CD14-positive monocyte (primary cell): ENCODE results near the gene TBX18. TPM values are rescaled to one million over a fixed set of nuclear protein-coding genes. Genes with fewer than 3 reads are reported as not detected.

Experiments used
- DNase-seq, 3 donors: peaks; one replicate each; pipeline ENCODE4 v3.0.0-alpha.2; 2011 to 2022
- H2AFZ ChIP-seq: 2 replicates; pipeline ENCODE4 v1.6.0; 2012; ENCODE audit warnings: mild to moderate bottlenecking, low read depth, low read length, inconsistent platforms; ENCODE audit not compliant: insufficient read depth, poor library complexity, severe bottlenecking
- H3K27ac ChIP-seq, 2 donors: 1 replicate in 1 of 2; 2 replicates in 1 of 2; pipeline ENCODE4 v1.5.1; 2012 to 2013; ENCODE audit warnings: low read length in 2 of 2, control low read depth in 1 of 2, inconsistent platforms in 1 of 2, low read depth in 1 of 2, mild to moderate bottlenecking in 1 of 2
- H3K27me3 ChIP-seq, 2 donors: one replicate each; pipeline versions ENCODE4 v1.6.0 to v1.6.1; 2011 to 2013; ENCODE audit warnings: low read length in 2 of 2; ENCODE audit not compliant: control insufficient read depth in 2 of 2, insufficient read depth in 2 of 2
- H3K36me3 ChIP-seq, 2 donors: replicated peaks in 1 of 2; 1 replicate in 1 of 2; 2 replicates in 1 of 2; pipeline versions ENCODE4 v1.5.1 to v1.6.1; 2012 to 2013; ENCODE audit warnings: low read length in 2 of 2, control low read depth in 1 of 2, inconsistent platforms in 1 of 2, mild to moderate bottlenecking in 1 of 2; ENCODE audit not compliant: insufficient read depth in 2 of 2, control insufficient read depth in 1 of 2
- H3K4me1 ChIP-seq, 2 donors: 1 replicate in 1 of 2; 2 replicates in 1 of 2; pipeline versions ENCODE4 v1.5.1 to v1.6.1; 2012 to 2013; ENCODE audit warnings: low read length in 2 of 2, control low read depth in 1 of 2, inconsistent platforms in 1 of 2, mild to moderate bottlenecking in 1 of 2, moderate library complexity in 1 of 2; ENCODE audit not compliant: insufficient read depth in 2 of 2, control insufficient read depth in 1 of 2
- H3K4me2 ChIP-seq: replicated peaks from 2 replicates; pipeline ENCODE3; 2012; ENCODE audit warnings: low read length, moderate library complexity, mild to moderate bottlenecking; ENCODE audit not compliant: poor library complexity, severe bottlenecking; ENCODE audit errors: extremely low read depth
- H3K4me3 ChIP-seq, 3 experiments: fragments of 200-600 bp in 1 of 3; sonication (generic) in 1 of 3; replicated peaks in 1 of 3; 1 replicate in 2 of 3; 2 replicates in 1 of 3; pipeline ENCODE4 v1.5.1; 2011 to 2013; ENCODE audit warnings: low read length in 3 of 3, mild to moderate bottlenecking in 3 of 3, control low read depth in 2 of 3, low read depth in 2 of 3, inconsistent platforms in 1 of 3, moderate library complexity in 1 of 3
- H3K79me2 ChIP-seq: 2 replicates; pipeline ENCODE4 v1.6.0; 2012; ENCODE audit warnings: mild to moderate bottlenecking, control low read depth, inconsistent platforms, low read length, moderate library complexity; ENCODE audit not compliant: insufficient read depth
- H3K9ac ChIP-seq: 2 replicates; pipeline ENCODE4 v1.6.0; 2017; ENCODE audit warnings: low read length, mild to moderate bottlenecking; ENCODE audit not compliant: insufficient read depth, poor library complexity, severe bottlenecking
- H3K9me3 ChIP-seq, 2 donors: replicated peaks in 1 of 2; 1 replicate in 1 of 2; 2 replicates in 1 of 2; pipeline versions ENCODE4 v1.5.1 to v1.6.1; 2012 to 2013; ENCODE audit warnings: low read length in 2 of 2, control low read depth in 1 of 2; ENCODE audit not compliant: control insufficient read depth in 1 of 2, insufficient read depth in 1 of 2
- H4K20me1 ChIP-seq: 2 replicates; pipeline ENCODE4 v1.6.0; 2012; ENCODE audit warnings: mild to moderate bottlenecking, low read length, control low read depth, moderate library complexity; ENCODE audit not compliant: insufficient read depth
- H3K27ac Mint-ChIP-seq, 7 donors: one replicate each; pipeline ENCODE4 v1.8.0; 2020; ENCODE audit warnings: mild to moderate bottlenecking in 7 of 7, mixed read lengths in 7 of 7, moderate library complexity in 6 of 7, inconsistent platforms in 2 of 7
- H3K27me3 Mint-ChIP-seq, 3 donors: one replicate each; pipeline ENCODE4 v1.8.0; 2021 to 2022; ENCODE audit warnings: low read depth in 3 of 3, mild to moderate bottlenecking in 3 of 3, mixed read lengths in 3 of 3, moderate library complexity in 3 of 3, inconsistent platforms in 1 of 3
- H3K36me3 Mint-ChIP-seq, 2 donors: one replicate each; pipeline ENCODE4 v1.8.0; 2020; ENCODE audit warnings: mixed read lengths in 2 of 2, inconsistent platforms in 1 of 2, mild to moderate bottlenecking in 1 of 2
- H3K4me1 Mint-ChIP-seq: one replicate; pipeline ENCODE4 v1.8.0; 2020; ENCODE audit warnings: mild to moderate bottlenecking, mixed read lengths
- H3K4me3 Mint-ChIP-seq, 2 donors: one replicate each; pipeline ENCODE4 v1.8.0; 2020; ENCODE audit warnings: mild to moderate bottlenecking in 2 of 2, mixed read lengths in 2 of 2, moderate library complexity in 1 of 2
- H3K9me3 Mint-ChIP-seq, 7 donors: one replicate each; pipeline ENCODE4 v1.8.0; 2020 to 2022; ENCODE audit warnings: mixed read lengths in 7 of 7, mild to moderate bottlenecking in 6 of 7, moderate library complexity in 6 of 7, inconsistent platforms in 2 of 7
- WGBS: methylation state at CpG from one replicate; pipeline ENCODE4 v1.1.5; 2013; ENCODE audit warnings: missing lambda C conversion rate; ENCODE audit not compliant: insufficient coverage; 5-methylcytosine and 5-hydroxymethylcytosine counted together
- intact Hi-C, 2 donors: fragments of 100-400 bp; cut with micrococcal nuclease; formaldehyde crosslinking; loops; one replicate each; pipeline versions ENCODE4 v1.15.0 to v1.15.1; 2023
- polyA plus RNA-seq, 3 donors: library from polyadenylated mRNA; depleted of rRNA in 1 of 3; unstranded in 2 of 3; stranded (reverse) in 1 of 3; fragments of 300-500 nt in 2 of 3; fragments of >200 nt in 1 of 3; fragmentation: Illumina TruSeq in 2 of 3; gene quantifications; 1 replicate in 2 of 3; 2 replicates in 1 of 3; pipeline ENCODE4 v1.2.3, GENCODE V29; 2012 to 2021
- TF ChIP-seq, protein P1 (sequence below): fragments of 200-600 bp; IDR thresholded peaks from one replicate; pipeline ENCODE4 v1.8.0; 2022; ENCODE audit warnings: antibody characterized with exemption, mild to moderate bottlenecking

TBX18 gene
- polyA plus RNA-seq, 3 donors: 0.01 TPM; not detected in 2

DNA sequence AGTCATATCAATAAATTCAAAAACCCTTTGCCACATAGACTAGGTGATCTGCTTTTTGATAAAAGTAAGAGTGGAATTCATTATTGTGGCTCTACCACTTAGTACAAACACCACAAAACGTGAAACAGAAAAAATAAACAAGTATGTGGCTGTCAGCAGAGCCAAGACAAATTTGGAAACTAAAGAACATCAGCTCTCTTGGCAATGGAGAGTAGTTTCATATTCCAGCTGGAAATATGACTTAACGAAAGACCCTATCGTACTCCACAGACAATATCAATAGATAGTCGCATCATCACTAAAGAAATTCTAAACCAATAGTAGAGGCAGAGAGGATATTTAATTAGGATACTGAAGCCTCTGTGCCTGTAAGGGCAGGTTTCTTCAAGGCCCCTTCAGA lies 20.8 kb downstream of the TBX18 start:
- Histone ChIP-seq H3K9ac (no peak overlapping the region), H2AFZ (no peak overlapping the region), H3K27ac (no peak overlapping the region), H3K4me1 (no peaks in the 10 kb centered on the region), H4K20me1 (no peaks in the 10 kb centered on the region), H3K27me3 (peaks cover 2 to 6% of the 10 kb centered on the region in 2 donors), H3K36me3 (no peaks in the 10 kb centered on the region), H3K9me3 (no peaks in the 10 kb centered on the region), H3K4me3 (no peak overlapping the region), H3K4me2 (no peak overlapping the region), H3K79me2 (no peaks in the 10 kb centered on the region)
- Mint-ChIP-seq H3K4me1 (no peaks in the 10 kb centered on the region), H3K36me3 (no peaks in the 10 kb centered on the region), H3K9me3 (no peaks in the 10 kb centered on the region), H3K27ac (no peak overlapping the region), H3K27me3 (peaks cover 0 to 6% (median 2%) of the 10 kb centered on the region in 3 donors), H3K4me3 (no peak overlapping the region)
- WGBS: no CpG with 5 or more reads among the region's 4 CpGs
- TF ChIP-seq, protein P1, sequence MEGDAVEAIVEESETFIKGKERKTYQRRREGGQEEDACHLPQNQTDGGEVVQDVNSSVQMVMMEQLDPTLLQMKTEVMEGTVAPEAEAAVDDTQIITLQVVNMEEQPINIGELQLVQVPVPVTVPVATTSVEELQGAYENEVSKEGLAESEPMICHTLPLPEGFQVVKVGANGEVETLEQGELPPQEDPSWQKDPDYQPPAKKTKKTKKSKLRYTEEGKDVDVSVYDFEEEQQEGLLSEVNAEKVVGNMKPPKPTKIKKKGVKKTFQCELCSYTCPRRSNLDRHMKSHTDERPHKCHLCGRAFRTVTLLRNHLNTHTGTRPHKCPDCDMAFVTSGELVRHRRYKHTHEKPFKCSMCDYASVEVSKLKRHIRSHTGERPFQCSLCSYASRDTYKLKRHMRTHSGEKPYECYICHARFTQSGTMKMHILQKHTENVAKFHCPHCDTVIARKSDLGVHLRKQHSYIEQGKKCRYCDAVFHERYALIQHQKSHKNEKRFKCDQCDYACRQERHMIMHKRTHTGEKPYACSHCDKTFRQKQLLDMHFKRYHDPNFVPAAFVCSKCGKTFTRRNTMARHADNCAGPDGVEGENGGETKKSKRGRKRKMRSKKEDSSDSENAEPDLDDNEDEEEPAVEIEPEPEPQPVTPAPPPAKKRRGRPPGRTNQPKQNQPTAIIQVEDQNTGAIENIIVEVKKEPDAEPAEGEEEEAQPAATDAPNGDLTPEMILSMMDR: no peak
- intact Hi-C loops: no loop called here
- DNase-seq: no peak

DNA sequence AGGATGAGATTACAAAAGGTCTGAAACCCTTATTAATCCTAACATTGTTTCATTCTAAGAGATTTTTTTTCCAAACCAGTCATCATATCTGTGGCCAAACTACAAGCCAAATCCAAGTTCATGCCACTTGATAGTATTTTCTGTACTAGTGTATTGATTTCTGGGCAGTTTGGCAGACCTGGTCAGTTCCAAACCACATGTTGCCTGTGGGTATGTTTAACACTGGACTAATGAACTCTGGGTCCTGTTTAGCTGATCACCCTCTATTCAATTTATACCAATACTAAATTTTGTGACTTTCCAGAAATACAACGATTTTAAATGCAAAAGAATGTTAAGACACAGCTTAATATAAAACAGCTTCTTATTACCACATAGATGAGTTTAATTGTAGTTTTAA lies 24.0 kb downstream of the TBX18 start:
- Histone ChIP-seq H3K4me1 (no peaks in the 10 kb centered on the region), H2AFZ (no peak overlapping the region), H4K20me1 (no peaks in the 10 kb centered on the region), H3K9me3 (no peaks in the 10 kb centered on the region), H3K36me3 (no peaks in the 10 kb centered on the region), H3K27ac (no peak overlapping the region), H3K79me2 (no peaks in the 10 kb centered on the region), H3K4me2 (no peak overlapping the region), H3K27me3 (peaks cover 2 to 3% of the 10 kb centered on the region in 2 donors), H3K9ac (no peak overlapping the region), H3K4me3 (no peak overlapping the region)
- no CpG with 5 or more reads among the region's 1 CpG for WGBS
- peaks cover 0 to 1% (median 0%) of the 10 kb centered on the region in 7 donors for H3K9me3 Mint-ChIP-seq
- H3K27ac Mint-ChIP-seq: no peak overlapping the region
- intact Hi-C loops: no loop called here
- TF ChIP-seq, protein P1: no peak
- H3K27me3 Mint-ChIP-seq: peaks cover 2 to 8% (median 3%) of the 10 kb centered on the region in 3 donors
- DNase-seq: no peak
- H3K4me3 Mint-ChIP-seq: no peak overlapping the region
- H3K4me1 Mint-ChIP-seq: no peaks in the 10 kb centered on the region
- no peaks in the 10 kb centered on the region for H3K36me3 Mint-ChIP-seq
